Astrocyte of the spinal cord (primary cell): Measurements from ENCODE around the gene CCDC85A.

Experiments used
- DNase-seq: peaks from one replicate; pipeline ENCODE4 v3.0.0; 2011; ENCODE audit warnings: low read depth, low spot score
- H3K4me3 ChIP-seq: 2 replicates; pipeline ENCODE4 v1.5.1; 2011; ENCODE audit warnings: low read depth, mild to moderate bottlenecking, low read length, moderate library complexity
- CTCF ChIP-seq: IDR thresholded peaks from 2 replicates; pipeline ENCODE4 v1.5.1; 2012; ENCODE audit warnings: low read depth, mild to moderate bottlenecking, low read length, inconsistent platforms
- in situ Hi-C: cut with HindIII; loops from 2 replicates; pipeline ENCODE4 v1.10.0; 2017; ENCODE audit warnings: low sequenced_read_pairs

CCDC85A gene

GRCh38 chr2:56204556-56204955 is 20.8 kb downstream of the CCDC85A start:
- no peak for DNase-seq
- no peak overlapping the region for H3K4me3 ChIP-seq
- no peak for TF ChIP-seq CTCF
- in situ Hi-C loops: no loop called here

DNA sequence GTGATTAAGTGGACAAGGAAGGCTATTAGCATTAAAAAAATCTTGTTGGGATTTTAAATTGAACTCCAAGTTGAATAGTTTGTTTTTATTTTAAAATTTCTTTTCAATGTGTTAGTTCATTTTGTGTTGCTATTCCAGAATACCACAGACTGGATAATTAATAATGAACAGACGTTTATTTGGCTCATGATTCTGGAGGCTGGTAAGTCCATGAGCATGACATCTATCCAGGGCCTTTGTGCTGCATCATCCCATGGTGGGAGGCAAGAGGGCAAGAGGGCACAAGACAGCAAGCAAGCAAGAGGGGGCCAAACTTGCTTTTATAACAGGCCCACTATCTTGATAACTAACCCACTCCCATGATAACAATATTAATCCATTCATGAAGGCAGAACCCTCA is 22.5 kb downstream of the CCDC85A start:
- DNase-seq: no peak
- no peak overlapping the region for H3K4me3 ChIP-seq
- in situ Hi-C loops: no loop called here
- TF ChIP-seq CTCF: no peak

DNA sequence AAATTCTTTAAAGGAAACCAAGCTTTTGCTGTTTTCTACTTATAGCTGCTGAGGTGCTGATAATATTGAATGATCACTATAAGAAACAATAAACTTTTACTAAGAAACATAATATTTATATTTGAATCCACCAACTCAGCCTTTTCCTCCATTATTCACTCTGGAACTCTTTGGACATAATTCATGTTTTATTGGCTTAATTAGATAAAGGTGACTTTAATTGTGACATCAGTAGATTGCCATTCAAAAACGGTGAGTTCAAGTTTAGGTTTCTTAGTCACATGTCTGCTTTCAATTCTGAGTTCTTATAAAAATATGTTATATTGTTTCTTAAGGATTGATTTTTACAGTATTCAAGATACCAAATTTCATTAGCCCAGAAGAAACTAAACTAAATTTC is 24.0 kb downstream of the CCDC85A start:
- in situ Hi-C loops: no loop called here
- no peak for DNase-seq
- TF ChIP-seq CTCF: no peak
- no peak overlapping the region for H3K4me3 ChIP-seq

DNA sequence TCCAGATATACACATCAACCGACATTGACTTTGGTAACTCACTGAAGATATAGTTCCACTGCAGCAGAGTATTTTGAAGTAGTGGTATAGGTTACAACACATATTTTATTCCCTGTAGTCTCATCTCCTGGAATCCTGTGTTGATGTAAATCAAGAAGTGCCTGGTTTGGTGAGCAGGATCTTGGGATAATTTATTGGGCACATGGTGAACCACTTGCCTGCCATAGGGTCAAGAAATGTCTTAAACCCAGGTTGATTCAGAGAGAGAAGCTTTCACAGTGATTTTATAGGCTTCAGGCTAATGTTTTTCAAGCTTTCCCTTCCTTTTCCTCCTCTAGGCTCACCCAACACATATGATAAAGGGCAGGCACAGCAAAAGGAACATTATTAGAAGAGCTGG is 24.6 kb downstream of the CCDC85A start:
- TF ChIP-seq CTCF: no peak

GRCh38 chr2:56209701-56210100 is 25.9 kb downstream of the CCDC85A start:
- in situ Hi-C loops: no loop called here
- TF ChIP-seq CTCF: no peak
- no peak for DNase-seq
- H3K4me3 ChIP-seq: no peak overlapping the region

More for the DNA sequence above, 24.6 kb downstream of the CCDC85A start:
- H3K4me3 ChIP-seq: no peak overlapping the region
- in situ Hi-C loops: no loop called here
- no peak for DNase-seq

DNA sequence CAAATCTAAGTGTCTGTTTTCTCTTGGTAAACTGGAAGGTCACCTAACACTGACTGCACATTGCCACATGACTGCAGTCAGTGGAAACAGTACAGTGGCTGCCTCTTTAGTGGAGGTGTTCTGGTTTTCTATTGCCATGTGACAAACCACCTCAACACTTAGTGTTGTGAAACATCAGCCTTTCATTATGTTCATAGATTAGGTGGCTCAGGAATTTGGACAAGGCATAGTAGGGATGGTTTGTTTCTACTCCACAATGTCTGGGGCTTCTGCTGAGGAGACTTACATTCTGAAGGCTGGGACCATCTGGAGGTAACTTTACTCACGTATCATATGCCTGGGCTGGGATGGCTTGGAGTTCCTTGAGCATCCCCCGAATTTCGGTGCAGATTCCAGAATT is 26.5 kb downstream of the CCDC85A start:
- no peak for DNase-seq

More for the DNA sequence above, 26.5 kb downstream of the CCDC85A start:
- in situ Hi-C loops: no loop called here
- H3K4me3 ChIP-seq: no peak overlapping the region
- no peak for TF ChIP-seq CTCF
